Psoas muscle (tissue), 8 donors: Measurements from ENCODE around the gene CREB3L1. TPM values are rescaled to one million over a fixed set of nuclear protein-coding genes. Genes with fewer than 3 reads are reported as not detected.

Source experiments
- ATAC-seq, 4 donors: fragments of 200-7000 bp; cut with Tn5 transposase; one replicate each; pipeline ENCODE4 v1.9.1; 2020; ENCODE audit warnings: moderate library complexity in 3 of 4, mild to moderate bottlenecking in 2 of 4
- DNase-seq, 2 donors: peaks; one replicate each; pipeline ENCODE4 v3.0.0-alpha.2; 2020
- H3K27ac ChIP-seq: fragments of 200-600 bp; one replicate; pipeline ENCODE4 v1.8.0; 2022
- H3K27me3 ChIP-seq, 3 donors: fragments of 200-600 bp in 1 of 3; one replicate each; pipeline versions ENCODE4 v1.6.1 to v1.8.0; 2013 to 2022; ENCODE audit warnings: low read length in 2 of 3, mild to moderate bottlenecking in 2 of 3, moderate library complexity in 1 of 3; ENCODE audit not compliant: insufficient read depth in 3 of 3
- H3K36me3 ChIP-seq, 2 donors: fragments of 200-600 bp in 1 of 2; one replicate each; pipeline versions ENCODE4 v1.6.1 to v1.8.0; 2013 to 2022; ENCODE audit warnings: low read depth in 1 of 2, mild to moderate bottlenecking in 1 of 2, moderate library complexity in 1 of 2; ENCODE audit not compliant: insufficient read depth in 1 of 2
- H3K4me1 ChIP-seq: fragments of 200-600 bp; one replicate; pipeline ENCODE4 v1.8.0; 2022
- H3K4me3 ChIP-seq: fragments of 200-600 bp; one replicate; pipeline ENCODE4 v1.8.0; 2022; ENCODE audit warnings: mild to moderate bottlenecking
- H3K9me3 ChIP-seq: fragments of 200-600 bp; one replicate; pipeline ENCODE4 v1.8.0; 2022
- CTCF ChIP-seq: fragments of 200-600 bp; IDR thresholded peaks from one replicate; pipeline ENCODE4 v1.8.0; 2022; ENCODE audit warnings: antibody characterized with exemption
- WGBS, 3 donors: extraction: QIAGEN DNeasy Blood & Tissue Kit; methylation state at CpG; one replicate each; pipeline versions ENCODE4 v1.1.6 to v1.1.7; 2013; 5-methylcytosine and 5-hydroxymethylcytosine counted together
- intact Hi-C, 2 donors: fragments of 100-400 bp; cut with DNase I; formaldehyde crosslinking; loops; one replicate each; pipeline versions ENCODE4 v1.11.0 to v1.14.2; 2022
- polyA plus RNA-seq, 3 donors: library from polyadenylated mRNA; stranded (reverse); fragments of 200-250 nt; gene quantifications; one replicate each; pipeline ENCODE4 v1.2.3, GENCODE V29; 2013
- total RNA-seq, 4 donors: library from RNA; stranded (reverse); fragmentation: NEBNext Ultra II Directional in 2 of 4; extraction: Animal tissue kit (Norgen Biotek cat#: 25700) in 2 of 4; gene quantifications; one replicate each; pipeline versions ENCODE4 v1.2.1 to v1.2.4, GENCODE V29; 2021 to 2023
- donor health status: healthy with polysubstance abuse.
- donor health status: DM: no; HTN: no; CAD: no; lungs with moderate emphysema.
- donor health status: Bipolar disorder and iron deficiency.
- donor health status: healthy.
- donor health status: DM: yes; HTN: yes; CAD: no.
- donor health status: DM: no; HTN: no; CAD: no.
- donor health status: DM: no; HTN: no; CAD: no.
- donor health status: DM: yes; HTN: yes; CAD: no.

CREB3L1 gene
- total and polyA plus RNA-seq, 7 donors: 1.4 to 6.9 (median 2.2) TPM

GRCh38 chr11:46335890-46336562 lies 58.6 kb downstream of the CREB3L1 start:
- TF ChIP-seq CTCF: no peak
- 85 to 90% (median 88%) methylated on average over 11 of the region's 11 CpGs for WGBS, 3 donors
- Histone ChIP-seq H3K27ac (no peak overlapping the region), H3K27me3 (peaks cover 0 to 31% (median 15%) of the 10 kb centered on the region in 3 donors), H3K4me3 (no peak overlapping the region), H3K36me3 (no peaks in the 10 kb centered on the region), H3K4me1 (peaks cover 18% of the 10 kb centered on the region), H3K9me3 (no peaks in the 10 kb centered on the region)
- intact Hi-C loops: loop anchor here in 1 of 2 donors (10.0 kb wide), 1 partner anchor 211 kb away; the partner anchor contains the start of gene PHF21A
- DNase-seq (no peak), ATAC-seq (no peak)

- intact Hi-C loops: loop anchor here in 1 of 2 donors (10.0 kb wide), 1 partner anchor 212 kb away; the partner anchor contains the start of gene PHF21A
- DNase-seq (no peak), ATAC-seq (no peak)
- no peaks in the 10 kb centered on the region for H3K9me3 ChIP-seq
- H3K4me1 ChIP-seq: peaks cover 18% of the 10 kb centered on the region
- no peaks in the 10 kb centered on the region for H3K36me3 ChIP-seq
- 90 to 92% (median 90%) methylated on average over 12 of the region's 12 CpGs for WGBS, 3 donors
- TF ChIP-seq CTCF: no peak
- H3K27ac ChIP-seq: no peak overlapping the region
- peaks cover 0 to 24% (median 11%) of the 10 kb centered on the region in 3 donors for H3K27me3 ChIP-seq
- H3K4me3 ChIP-seq: no peak overlapping the region
Observed at GRCh38 chr11:46336563-46337180, 59.2 kb downstream of the CREB3L1 start.

GRCh38 chr11:46337626-46338345 lies 60.3 kb downstream of the CREB3L1 start:
- intact Hi-C loops: loop anchor here in 1 of 2 donors (10.0 kb wide), 1 partner anchor 213 kb away; the partner anchor contains the start of gene PHF21A
- no peak for DNase-seq
- Histone ChIP-seq H3K4me1 (peaks cover 18% of the 10 kb centered on the region), H3K27me3 (peaks cover 0 to 15% (median 10%) of the 10 kb centered on the region in 3 donors), H3K27ac (no peak overlapping the region), H3K36me3 (no peaks in the 10 kb centered on the region), H3K9me3 (no peaks in the 10 kb centered on the region), H3K4me3 (no peak overlapping the region)
- 86 to 92% (median 91%) methylated on average over 13 of the region's 13 CpGs for WGBS, 3 donors
- TF ChIP-seq CTCF: no peak
- no peak for ATAC-seq

- Histone ChIP-seq H3K4me3 (peak overlapping the region; percentile 59), H3K27ac (peak overlapping the region; percentile 62)
Observed at GRCh38 chr11:46338636-46338987, 61.1 kb downstream of the CREB3L1 start.

More at GRCh38 chr11:46338636-46338987, 61.1 kb downstream of the CREB3L1 start:
- peaks cover 0 to 7% (median 7%) of the 10 kb centered on the region in 3 donors for H3K27me3 ChIP-seq
- no peak for TF ChIP-seq CTCF
- H3K36me3 ChIP-seq: no peaks in the 10 kb centered on the region
- H3K4me1 ChIP-seq: peaks cover 18% of the 10 kb centered on the region
- intact Hi-C loops: loop anchor here in 1 of 2 donors (10.0 kb wide), 1 partner anchor 214 kb away; the partner anchor contains the start of gene PHF21A
- H3K9me3 ChIP-seq: no peaks in the 10 kb centered on the region
- peak; percentile 19 to 53 (median 26) for ATAC-seq
- 21 to 27% (median 26%) methylated on average over 9 of the region's 9 CpGs for WGBS, 3 donors
- DNase-seq: no peak
